ENCODE measurements around the gene ELOVL3. TPM values are rescaled to one million over a fixed set of nuclear protein-coding genes. Genes with fewer than 3 reads are reported as not detected.

Gene ELOVL3
- total RNA-seq, 4 donors from 2014 or later = 0.72 to 4.6 (median 2.1) TPM

GRCh38 chr10:102241444-102242117 lies 15.5 kb downstream of the ELOVL3 start, which contains the start of gene PITX3:
Gene PITX3, minus strand, starts transcription at chr10:102241512. Its CDS starts 9,432 bp downstream, at chr10:102232080.
- DNase-seq (ENCODE audit: low spot score) (peak; percentile 78), ATAC-seq (ENCODE audit: low FRiP score) (peak; percentile 82)
- TF ChIP-seq, protein P1, sequence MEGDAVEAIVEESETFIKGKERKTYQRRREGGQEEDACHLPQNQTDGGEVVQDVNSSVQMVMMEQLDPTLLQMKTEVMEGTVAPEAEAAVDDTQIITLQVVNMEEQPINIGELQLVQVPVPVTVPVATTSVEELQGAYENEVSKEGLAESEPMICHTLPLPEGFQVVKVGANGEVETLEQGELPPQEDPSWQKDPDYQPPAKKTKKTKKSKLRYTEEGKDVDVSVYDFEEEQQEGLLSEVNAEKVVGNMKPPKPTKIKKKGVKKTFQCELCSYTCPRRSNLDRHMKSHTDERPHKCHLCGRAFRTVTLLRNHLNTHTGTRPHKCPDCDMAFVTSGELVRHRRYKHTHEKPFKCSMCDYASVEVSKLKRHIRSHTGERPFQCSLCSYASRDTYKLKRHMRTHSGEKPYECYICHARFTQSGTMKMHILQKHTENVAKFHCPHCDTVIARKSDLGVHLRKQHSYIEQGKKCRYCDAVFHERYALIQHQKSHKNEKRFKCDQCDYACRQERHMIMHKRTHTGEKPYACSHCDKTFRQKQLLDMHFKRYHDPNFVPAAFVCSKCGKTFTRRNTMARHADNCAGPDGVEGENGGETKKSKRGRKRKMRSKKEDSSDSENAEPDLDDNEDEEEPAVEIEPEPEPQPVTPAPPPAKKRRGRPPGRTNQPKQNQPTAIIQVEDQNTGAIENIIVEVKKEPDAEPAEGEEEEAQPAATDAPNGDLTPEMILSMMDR (IDR thresholded peaks at IDR 0.05) = no peak

DNA sequence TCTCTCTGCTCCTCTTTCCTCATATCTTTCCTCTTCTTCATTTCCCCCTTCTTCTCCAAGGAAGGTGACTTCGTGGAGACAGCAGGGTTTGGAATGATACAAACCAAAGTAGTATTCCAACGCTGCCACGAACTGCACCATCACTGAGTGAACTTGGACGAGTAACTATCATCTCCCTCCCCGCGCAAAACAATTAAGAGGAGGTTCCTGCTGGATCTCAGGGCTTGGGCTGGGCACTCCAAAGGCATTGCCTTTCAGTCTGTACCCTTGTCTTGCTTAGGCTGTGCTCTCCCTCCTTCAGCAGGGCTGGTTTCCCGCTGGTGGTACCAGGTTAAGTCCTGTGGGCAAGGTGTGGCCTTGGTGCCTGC lies 16.0 kb downstream of the ELOVL3 start:
- TF ChIP-seq, protein P1 (IDR thresholded peaks at IDR 0.05) = no peak
- no peak for DNase-seq (ENCODE audit: low spot score)
- ATAC-seq (ENCODE audit: low FRiP score) = no peak

- ATAC-seq (ENCODE audit: low FRiP score) = no peak
- DNase-seq (ENCODE audit: low spot score) = no peak
- TF ChIP-seq, protein P1 (IDR thresholded peaks at IDR 0.05) = no peak
Measured at GRCh38 chr10:102243309-102243708, 17.2 kb downstream of the ELOVL3 start.

DNA sequence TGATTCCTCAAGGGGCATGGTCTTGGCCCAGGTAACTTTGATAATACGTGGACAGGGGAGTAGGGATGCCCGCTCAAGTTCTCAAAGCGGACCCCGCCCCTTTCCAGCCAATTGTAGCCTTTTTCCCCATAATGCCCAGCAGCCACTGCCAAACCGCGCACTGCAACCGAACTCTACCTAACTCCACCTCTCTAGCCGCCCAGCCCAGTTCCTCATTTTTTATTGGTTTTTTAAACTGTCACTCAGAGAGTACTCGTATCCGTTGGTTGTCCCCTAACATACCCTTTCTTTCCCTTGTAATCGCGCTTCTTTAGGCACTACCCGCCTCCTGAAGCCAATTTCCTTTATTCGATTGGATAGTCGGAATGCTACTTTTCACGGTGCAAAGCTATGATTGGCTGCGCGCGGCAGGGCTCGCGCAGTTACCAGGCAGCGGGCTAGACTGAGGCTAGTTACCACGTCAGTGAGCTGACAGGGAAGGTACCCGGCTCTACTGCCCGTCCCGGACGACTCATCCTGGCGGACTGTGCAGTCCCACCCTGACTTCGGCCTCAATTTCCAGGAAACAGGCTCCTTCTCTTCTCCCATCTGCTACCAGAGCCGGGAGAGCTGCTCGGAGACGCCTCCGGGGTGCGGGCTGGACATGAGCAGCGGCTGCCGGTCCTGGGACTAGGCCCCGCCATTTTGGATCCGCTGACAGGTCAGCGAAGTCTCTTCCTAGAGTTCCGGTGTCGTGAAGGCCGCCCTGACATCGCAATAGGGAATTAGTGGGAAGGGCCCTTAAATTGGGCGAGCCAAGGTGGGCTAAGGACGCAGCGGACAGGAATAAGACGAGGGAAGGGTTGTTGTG lies 19.2 kb downstream of the ELOVL3 start, which contains the start of gene GBF1:
Gene GBF1, plus strand, starts transcription at position 451 of the 850 bp plus-strand sequence. CDS start 13,407 bp downstream, outside the sequence.
- ATAC-seq (ENCODE audit: low FRiP score) (peak; percentile 93), DNase-seq (ENCODE audit: low spot score) (peak; percentile 82)
- TF ChIP-seq, protein P1 (IDR thresholded peaks at IDR 0.05) = no peak

DNA sequence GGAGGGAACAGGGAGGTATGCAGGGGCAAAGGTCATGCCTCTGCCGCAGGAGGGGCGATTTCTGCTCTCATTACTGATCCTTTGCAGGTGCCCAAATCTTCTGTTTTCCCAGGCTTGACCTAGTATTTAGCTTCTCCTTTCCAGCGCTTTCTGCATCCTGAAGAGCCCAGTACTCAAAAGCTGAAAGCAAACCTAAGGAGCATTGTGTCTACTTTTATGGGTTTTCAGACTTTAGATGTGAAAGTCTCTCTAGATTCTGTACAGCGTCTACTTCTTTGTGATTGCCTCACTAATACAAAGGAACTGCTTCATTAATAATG lies 19.8 kb downstream of the ELOVL3 start:
- DNase-seq (ENCODE audit: low spot score) (no peak), ATAC-seq (ENCODE audit: low FRiP score) (no peak)
- TF ChIP-seq, protein P1 (IDR thresholded peaks at IDR 0.05) = no peak

DNA sequence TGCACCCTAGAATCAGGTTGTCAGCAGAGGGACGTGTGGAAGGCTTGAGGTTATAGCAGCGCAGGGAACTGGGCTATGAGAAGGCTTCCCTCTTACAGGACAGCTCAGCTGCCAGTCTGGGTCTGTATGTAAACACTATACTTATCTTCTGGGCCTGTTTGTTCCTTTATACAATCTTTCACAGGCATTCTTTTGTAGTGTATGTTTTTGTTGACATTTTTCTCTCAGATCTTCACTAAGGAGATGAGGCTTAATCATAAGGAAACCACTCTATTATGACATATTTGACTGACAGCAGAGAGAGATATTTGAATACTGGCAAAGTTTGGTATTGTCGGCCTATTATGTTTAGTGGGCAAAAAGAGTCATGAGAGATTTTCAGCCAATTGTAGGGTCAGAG lies 20.2 kb downstream of the ELOVL3 start:
- TF ChIP-seq, protein P1 (IDR thresholded peaks at IDR 0.05) = no peak

More for the DNA sequence above, 20.2 kb downstream of the ELOVL3 start:
- no peak for DNase-seq (ENCODE audit: low spot score)
- no peak for ATAC-seq (ENCODE audit: low FRiP score)
